PC-9 (cell line): ENCODE measurements around the gene TUBB. TPM values are rescaled to one million over a fixed set of nuclear protein-coding genes. Genes with fewer than 3 reads are reported as not detected.

Source experiments
- BruUV-seq: library from RNA; stranded (reverse); fragments of 400-500 nt; replicated peaks from 2 replicates; lab custom pipeline; 2021; lab: Mats Ljungman, UMichigan
- CTCF ChIA-PET: fragments of 300-600 bp; sonication (Branson Sonifier 250); formaldehyde crosslinking; loops from one replicate; lab custom pipeline; 2022; ENCODE audit warnings: antibody characterized with exemption; lab: Charles Lee
- POLR2A ChIA-PET: fragments of 300-600 bp; sonication (Branson Sonifier 250); formaldehyde crosslinking; loops from one replicate; lab custom pipeline; 2022; ENCODE audit warnings: antibody characterized with exemption; ENCODE audit not compliant: unreplicated experiment; lab: Charles Lee
- DNase-seq, 2 experiments: peaks; one replicate each; pipeline versions ENCODE4 v3.0.0 to v3.0.0-alpha.2; 2015 to 2022; ENCODE audit warnings: mixed read lengths in 1 of 2
- H2AFZ ChIP-seq: fragments of 200-600 bp; sonication (generic); 2 replicates; pipeline ENCODE4 v1.8.1; 2017; ENCODE audit warnings: antibody characterized with exemption
- H3F3A ChIP-seq: fragments of 200-600 bp; sonication (generic); 2 replicates; pipeline ENCODE4 v1.8.1; 2017; ENCODE audit warnings: antibody characterized with exemption, mild to moderate bottlenecking, low read depth; ENCODE audit not compliant: insufficient read depth
- H3K27ac ChIP-seq: fragments of 200-600 bp; sonication (generic); 2 replicates; pipeline ENCODE4 v1.6.1; 2016; ENCODE audit warnings: mixed run types
- H3K27me3 ChIP-seq: fragments of 200-600 bp; sonication (generic); 2 replicates; pipeline ENCODE4 v1.6.1; 2016; ENCODE audit warnings: low read depth, mixed run types; ENCODE audit not compliant: insufficient read depth
- H3K36me3 ChIP-seq: fragments of 200-600 bp; sonication (generic); 2 replicates; pipeline ENCODE4 v1.6.1; 2016; ENCODE audit warnings: low read depth, mixed run types
- H3K4me1 ChIP-seq: fragments of 200-600 bp; sonication (generic); replicated peaks from 2 replicates; pipeline ENCODE4 v1.6.1; 2016; ENCODE audit warnings: mixed run types; ENCODE audit not compliant: insufficient read depth
- H3K4me2 ChIP-seq: fragments of 200-600 bp; sonication (generic); 2 replicates; pipeline ENCODE4 v1.6.1; 2017; ENCODE audit warnings: mixed run types
- H3K4me3 ChIP-seq: fragments of 200-600 bp; sonication (generic); 2 replicates; pipeline ENCODE4 v1.6.1; 2016; ENCODE audit warnings: mixed run types
- H3K79me2 ChIP-seq: fragments of 200-600 bp; sonication (generic); 2 replicates; pipeline ENCODE4 v1.6.1; 2017; ENCODE audit warnings: low read depth, mixed run types
- H3K9me2 ChIP-seq: fragments of 200-600 bp; sonication (generic); 2 replicates; pipeline ENCODE4 v1.8.1; 2017; ENCODE audit warnings: mild to moderate bottlenecking; ENCODE audit not compliant: insufficient read depth
- H3K9me3 ChIP-seq: fragments of 200-600 bp; sonication (generic); 2 replicates; pipeline ENCODE4 v1.8.1; 2016; ENCODE audit warnings: low read depth; ENCODE audit not compliant: insufficient read depth
- H4K20me1 ChIP-seq: fragments of 200-600 bp; sonication (generic); 2 replicates; pipeline ENCODE4 v1.8.1; 2017; ENCODE audit not compliant: insufficient read depth
- EZH2 ChIP-seq: fragments of 200-600 bp; sonication (generic); IDR thresholded peaks from 2 replicates; pipeline ENCODE4 v1.8.0; 2017; ENCODE audit warnings: antibody characterized with exemption, low read depth
- intact Hi-C: fragments of 100-400 bp; cut with micrococcal nuclease; formaldehyde crosslinking; loops from one replicate; pipeline ENCODE4 v1.10.0; 2022; ENCODE audit not compliant: unreplicated experiment
- total RNA-seq: library from RNA; stranded (reverse); gene quantifications from 2 replicates; pipeline ENCODE4 v1.2.3, GENCODE V29; 2021
- TF ChIP-seq, protein P1 (sequence below): fragments of 200-600 bp; sonication (generic); conservative IDR thresholded peaks from 2 replicates; pipeline ENCODE4 v1.6.1; 2017; ENCODE audit warnings: mixed run types, antibody characterized with exemption, mild to moderate bottlenecking, moderate library complexity

TUBB gene
- total RNA-seq, 1 experiment from 2014 or later, result 901 TPM

DNA sequence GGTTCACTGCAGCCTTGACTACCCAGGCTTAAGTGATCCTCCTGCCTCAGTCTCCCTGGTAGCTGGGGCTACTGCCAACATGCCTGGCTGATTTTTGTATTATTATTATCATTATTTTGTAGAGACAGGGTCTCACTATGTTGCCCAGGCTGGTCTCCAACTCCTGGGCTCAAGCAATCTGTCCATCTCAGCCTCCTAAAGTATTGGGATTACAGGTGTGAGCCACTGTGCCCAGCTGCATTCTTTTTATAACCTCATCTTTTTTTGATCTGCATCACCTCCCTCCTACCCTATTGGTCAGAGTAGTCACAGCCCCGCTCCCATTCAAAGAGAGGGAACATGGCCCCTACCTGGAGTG lies 47.8 kb downstream of the TUBB start:
- H2AFZ ChIP-seq, result no peak overlapping the region
- H4K20me1 ChIP-seq, result no peaks in the 10 kb centered on the region
- H3F3A ChIP-seq, result peaks cover 63% of the 10 kb centered on the region
- no peak for DNase-seq
- peaks cover 69% of the 10 kb centered on the region for H3K4me1 ChIP-seq
- no peak overlapping the region for H3K4me3 ChIP-seq
- peak overlapping the region; percentile 94 for H3K27ac ChIP-seq
- H3K27me3 ChIP-seq, result no peaks in the 10 kb centered on the region
- intact Hi-C loops, result loop anchor here (2.0 kb wide), 1 partner anchor 15 kb away; no protein-coding TSS in a partner anchor
- no peaks in the 10 kb centered on the region for H3K79me2 ChIP-seq
- H3K9me2 ChIP-seq, result no peaks in the 10 kb centered on the region
- H3K9me3 ChIP-seq, result no peaks in the 10 kb centered on the region
- ChIA-PET POLR2A (no interaction called here), CTCF (interaction anchor here (1.0 kb wide), 1 partner anchor 13 kb away, joined by 4 read pairs; no protein-coding TSS in a partner anchor)
- BruUV-seq, result no TSS peak
- H3K36me3 ChIP-seq, result no peaks in the 10 kb centered on the region
- H3K4me2 ChIP-seq, result peak overlapping the region; percentile 73
- TF ChIP-seq, protein P1, sequence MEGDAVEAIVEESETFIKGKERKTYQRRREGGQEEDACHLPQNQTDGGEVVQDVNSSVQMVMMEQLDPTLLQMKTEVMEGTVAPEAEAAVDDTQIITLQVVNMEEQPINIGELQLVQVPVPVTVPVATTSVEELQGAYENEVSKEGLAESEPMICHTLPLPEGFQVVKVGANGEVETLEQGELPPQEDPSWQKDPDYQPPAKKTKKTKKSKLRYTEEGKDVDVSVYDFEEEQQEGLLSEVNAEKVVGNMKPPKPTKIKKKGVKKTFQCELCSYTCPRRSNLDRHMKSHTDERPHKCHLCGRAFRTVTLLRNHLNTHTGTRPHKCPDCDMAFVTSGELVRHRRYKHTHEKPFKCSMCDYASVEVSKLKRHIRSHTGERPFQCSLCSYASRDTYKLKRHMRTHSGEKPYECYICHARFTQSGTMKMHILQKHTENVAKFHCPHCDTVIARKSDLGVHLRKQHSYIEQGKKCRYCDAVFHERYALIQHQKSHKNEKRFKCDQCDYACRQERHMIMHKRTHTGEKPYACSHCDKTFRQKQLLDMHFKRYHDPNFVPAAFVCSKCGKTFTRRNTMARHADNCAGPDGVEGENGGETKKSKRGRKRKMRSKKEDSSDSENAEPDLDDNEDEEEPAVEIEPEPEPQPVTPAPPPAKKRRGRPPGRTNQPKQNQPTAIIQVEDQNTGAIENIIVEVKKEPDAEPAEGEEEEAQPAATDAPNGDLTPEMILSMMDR, result no peak
- no peak for TF ChIP-seq EZH2

DNA sequence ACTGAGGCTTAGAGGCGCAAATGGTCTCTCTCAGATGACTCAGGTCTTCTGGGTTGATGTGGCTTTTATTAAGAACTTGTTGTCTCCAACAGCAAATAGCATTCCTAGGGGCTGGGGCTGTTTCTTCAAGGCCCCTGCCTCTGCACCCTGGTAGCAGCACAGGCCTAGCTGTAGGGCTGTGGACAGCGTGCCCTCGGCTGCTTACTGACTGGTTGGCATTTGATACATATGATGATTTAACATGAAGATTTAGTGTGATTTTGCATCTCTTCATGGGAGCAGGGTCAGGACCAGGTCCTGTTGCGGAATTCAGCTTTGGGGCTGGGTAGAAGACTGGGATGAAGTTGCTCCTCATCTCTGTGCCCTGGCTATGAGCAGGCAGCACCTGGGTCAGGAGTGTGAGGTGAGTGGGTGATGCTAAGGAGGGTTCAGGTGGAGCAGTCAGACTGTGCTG lies 48.5 kb downstream of the TUBB start:
- Histone ChIP-seq H3K36me3 (no peaks in the 10 kb centered on the region), H3K4me2 (peak overlapping the region; percentile 73), H3F3A (peaks cover 56% of the 10 kb centered on the region), H3K4me3 (peak overlapping the region; percentile 41; the same call in 1 of the 2 replicates), H3K27ac (peak overlapping the region; percentile 94), H3K4me1 (peaks cover 62% of the 10 kb centered on the region), H3K9me3 (no peaks in the 10 kb centered on the region), H4K20me1 (no peaks in the 10 kb centered on the region), H3K79me2 (no peaks in the 10 kb centered on the region), H3K27me3 (no peaks in the 10 kb centered on the region), H3K9me2 (no peaks in the 10 kb centered on the region), H2AFZ (no peak overlapping the region)
- DNase-seq, result no peak
- TF ChIP-seq, protein P1, result no peak
- no peak for TF ChIP-seq EZH2
- intact Hi-C loops, result loop anchor here (1.0 to 2.0 kb wide), 2 partner anchors 14 to 16 kb away; no protein-coding TSS in a partner anchor
- ChIA-PET CTCF (interaction anchor here (0.5 to 2.3 kb wide), 5 partner anchors 14 to 272 kb away, joined by 3 to 12 read pairs (median 4); no protein-coding TSS in a partner anchor), POLR2A (interaction anchor here (0.8 to 1.9 kb wide), 3 partner anchors 13 to 50 kb away, joined by 4 to 14 read pairs (median 5); no protein-coding TSS in a partner anchor)
- no TSS peak for BruUV-seq

DNA sequence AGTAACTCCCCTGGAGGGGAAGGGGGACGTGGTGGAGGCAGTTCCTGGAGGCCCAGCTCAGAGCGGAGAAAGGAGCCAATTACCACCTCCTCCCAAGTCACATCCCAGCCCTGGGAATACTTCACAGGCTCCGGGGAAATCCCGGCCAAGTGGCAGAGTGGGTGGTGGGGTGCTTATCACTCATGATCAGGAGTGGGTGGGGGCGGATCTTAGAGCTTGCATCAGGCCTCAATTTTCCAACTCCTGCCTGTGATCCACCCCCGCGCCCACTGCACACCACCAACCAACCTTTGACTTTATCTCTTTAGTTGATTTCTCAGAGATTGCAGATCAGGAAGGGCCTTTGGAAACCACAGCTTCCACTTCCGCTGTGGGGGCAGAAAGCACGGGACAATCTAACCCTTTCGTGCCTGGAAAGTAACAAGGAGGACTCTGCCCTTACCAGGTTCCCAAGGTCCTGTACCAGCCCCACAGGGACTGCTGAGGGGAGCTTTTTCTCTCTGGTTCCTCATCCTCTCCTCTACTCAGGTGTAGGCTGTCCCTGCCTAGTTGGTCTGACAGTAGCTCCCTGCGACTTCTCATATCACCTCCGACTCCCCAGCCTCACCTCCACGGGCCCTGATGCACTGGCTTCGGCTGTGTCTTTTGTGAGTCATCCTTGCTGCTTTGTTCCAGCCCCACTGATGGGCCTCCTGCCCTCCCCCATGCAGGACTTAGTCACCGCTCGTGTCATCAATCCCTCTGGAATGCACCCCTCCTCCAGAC lies 49.1 kb downstream of the TUBB start:
- H3K27ac ChIP-seq, result peak overlapping the region; percentile 94
- peak overlapping the region; percentile 41; the same call in 1 of the 2 replicates for H3K4me3 ChIP-seq
- no peaks in the 10 kb centered on the region for H3K27me3 ChIP-seq
- H3K9me3 ChIP-seq, result no peaks in the 10 kb centered on the region
- no peaks in the 10 kb centered on the region for H3K36me3 ChIP-seq
- no peaks in the 10 kb centered on the region for H4K20me1 ChIP-seq
- H3K9me2 ChIP-seq, result no peaks in the 10 kb centered on the region
- TF ChIP-seq, protein P1, result no peak
- TF ChIP-seq EZH2, result no peak
- peak; percentile 92 for DNase-seq
- H3K79me2 ChIP-seq, result no peaks in the 10 kb centered on the region
- ChIA-PET CTCF (interaction anchor here (0.5 to 2.3 kb wide), 4 partner anchors 17 to 273 kb away, joined by 3 to 12 read pairs (median 4); no protein-coding TSS in a partner anchor), POLR2A (interaction anchor here (0.6 to 1.9 kb wide), 6 partner anchors 12 to 164 kb away, joined by 3 to 14 read pairs (median 4); no protein-coding TSS in a partner anchor)
- peaks cover 50% of the 10 kb centered on the region for H3F3A ChIP-seq
- TSS peak; percentile 92 for BruUV-seq
- peaks cover 56% of the 10 kb centered on the region for H3K4me1 ChIP-seq
- H2AFZ ChIP-seq, result no peak overlapping the region
- peak overlapping the region; percentile 73 for H3K4me2 ChIP-seq
- intact Hi-C loops, result loop anchor here (1.0 to 2.0 kb wide), 2 partner anchors 14 to 17 kb away; no protein-coding TSS in a partner anchor
